Measurements from ENCODE around the gene ACTR3C.
"Not testable (repeated sequence)": the region's sequence is repeated elsewhere in the genome, so short reads cannot be mapped to it uniquely, and the experiment has no call there.

GRCh38 chr7:150295614-150296013 lies 27.7 kb downstream of the ACTR3C start:
- TF ChIP-seq SP1 (IDR thresholded peaks at IDR 0.05); BHLHE40 (IDR thresholded peaks at IDR 0.05; ENCODE audit: borderline replicate concordance); TARDBP (IDR thresholded peaks at IDR 0.05); NFRKB (IDR thresholded peaks at IDR 0.05); FOXA1 (IDR thresholded peaks at IDR 0.05); LEF1 (IDR thresholded peaks at IDR 0.05; ENCODE audit: borderline replicate concordance); FOXM1 (IDR thresholded peaks at IDR 0.05; ENCODE audit: borderline replicate concordance); HDGF (IDR thresholded peaks at IDR 0.05; ENCODE audit: borderline replicate concordance); ARNT (IDR thresholded peaks at IDR 0.05); ELF4 (IDR thresholded peaks at IDR 0.05); FOXK2 (IDR thresholded peaks at IDR 0.05): not testable (repeated sequence)
